ENCODE measurements around the gene CCL26. TPM values are rescaled to one million over a fixed set of nuclear protein-coding genes. Genes with fewer than 3 reads are reported as not detected.

The CCL26 gene
- total and polyA plus RNA-seq, 2 of the 13 experiments (the other 11 are each of a cell fraction or from before 2014, with no cell fraction given): 0.16 TPM; not detected in 1

GRCh38 chr7:75732016-75732521 is 39.9 kb downstream of the CCL26 start:
- ATAC-seq (no peak), DNase-seq (ENCODE audit: low spot score) (no peak), FAIRE-seq (no peak)
- H4K20me1 ChIP-seq (ENCODE audit: insufficient read depth, low read length): no peaks in the 10 kb centered on the region
- H3K4me2 ChIP-seq (ENCODE audit: low read depth, low read length): no peak overlapping the region
- intact Hi-C loops (cut with micrococcal nuclease; ENCODE audit: unreplicated experiment): no loop called here
- no peaks in the 10 kb centered on the region for H3K79me2 ChIP-seq (ENCODE audit: insufficient read depth, low read length)
- no peak overlapping the region for H3K27ac ChIP-seq (ENCODE audit: extremely low read length, insufficient read depth, low read length)
- BruUV-seq (replicated peaks): no TSS peak
- CTCF ChIA-PET (ENCODE audit: low intra/inter-chr PET ratio, low total read pairs): no interaction called here
- H3K4me3 ChIP-seq (replicated peaks in 1 of 3; ENCODE audit: insufficient read depth in 1 of 3, low read depth in 2 of 3, low read length in 3 of 3): no peak overlapping the region
- H3K9me3 ChIP-seq (ENCODE audit: low read length): no peaks in the 10 kb centered on the region
- TF ChIP-seq ZNF33B (CRISPR knock-in tag; IDR thresholded peaks at IDR 0.05) (no peak), ZNF768 (CRISPR knock-in tag; IDR thresholded peaks at IDR 0.05) (peak; percentile 70; the same call in 1 of the 2 replicates)
- POLR2A ChIA-PET: no interaction called here
- WGBS (ENCODE audit: low lambda C conversion rate): 83% methylated on average over 12 of the region's 12 CpGs
- no peaks in the 10 kb centered on the region for H3K36me3 ChIP-seq (replicated peaks in 1 of 2; ENCODE audit: control insufficient read depth in 1 of 2, insufficient read depth in 2 of 2, low read length in 2 of 2)
- in situ Hi-C loops (cut with HindIII; ENCODE audit: extremely low pct_ligation_motif_present, low pct_unique_long_range_greater_than_20kb): no loop called here
- H3K9ac ChIP-seq (ENCODE audit: insufficient read depth, low read depth, low read length): no peak overlapping the region
- H3K4me1 ChIP-seq (ENCODE audit: insufficient read depth, low read length): peaks cover 29% of the 10 kb centered on the region
- H2AFZ ChIP-seq (ENCODE audit: low read length): no peak overlapping the region
- no peaks in the 10 kb centered on the region for H3K27me3 ChIP-seq (ENCODE audit: control insufficient read depth in 1 of 2, insufficient read depth in 2 of 2, low read length in 2 of 2)

- CTCF ChIA-PET (ENCODE audit: low intra/inter-chr PET ratio, low total read pairs): no interaction called here
- H2AFZ ChIP-seq (ENCODE audit: low read length): no peak overlapping the region
- H3K4me3 ChIP-seq (replicated peaks in 1 of 3; ENCODE audit: insufficient read depth in 1 of 3, low read depth in 2 of 3, low read length in 3 of 3): no peak overlapping the region
- H3K4me1 ChIP-seq (ENCODE audit: insufficient read depth, low read length): peaks cover 30% of the 10 kb centered on the region
- ATAC-seq (no peak), FAIRE-seq (no peak), DNase-seq (ENCODE audit: low spot score) (no peak)
- POLR2A ChIA-PET: no interaction called here
- no peak overlapping the region for H3K27ac ChIP-seq (ENCODE audit: extremely low read length, insufficient read depth, low read length)
- H3K36me3 ChIP-seq (replicated peaks in 1 of 2; ENCODE audit: control insufficient read depth in 1 of 2, insufficient read depth in 2 of 2, low read length in 2 of 2): no peaks in the 10 kb centered on the region
- no peaks in the 10 kb centered on the region for H3K9me3 ChIP-seq (ENCODE audit: low read length)
- no peak overlapping the region for H3K4me2 ChIP-seq (ENCODE audit: low read depth, low read length)
- no peaks in the 10 kb centered on the region for H4K20me1 ChIP-seq (ENCODE audit: insufficient read depth, low read length)
- H3K27me3 ChIP-seq (ENCODE audit: control insufficient read depth in 1 of 2, insufficient read depth in 2 of 2, low read length in 2 of 2): no peaks in the 10 kb centered on the region
- no peak overlapping the region for H3K9ac ChIP-seq (ENCODE audit: insufficient read depth, low read depth, low read length)
- WGBS (ENCODE audit: low lambda C conversion rate): 75% methylated on average over 4 of the region's 4 CpGs
- no peaks in the 10 kb centered on the region for H3K79me2 ChIP-seq (ENCODE audit: insufficient read depth, low read length)
- no TSS peak for BruUV-seq (replicated peaks)
- intact Hi-C loops (cut with micrococcal nuclease; ENCODE audit: unreplicated experiment): no loop called here
- in situ Hi-C loops (cut with HindIII; ENCODE audit: extremely low pct_ligation_motif_present, low pct_unique_long_range_greater_than_20kb): no loop called here
- TF ChIP-seq LBX2 (CRISPR knock-in tag; IDR thresholded peaks at IDR 0.05; ENCODE audit: borderline replicate concordance) (no peak), CBX1 (IDR thresholded peaks at IDR 0.05; ENCODE audit: low read depth) (no peak), MXI1 (IDR thresholded peaks at IDR 0.05; ENCODE audit: borderline replicate concordance, low read depth, low read length) (no peak), ZNF781 (CRISPR knock-in tag; IDR thresholded peaks at IDR 0.05; ENCODE audit: borderline replicate concordance, not compliant biosample characterization) (no peak), ZKSCAN8 (CRISPR knock-in tag; IDR thresholded peaks at IDR 0.05; ENCODE audit: borderline replicate concordance) (no peak), HDAC2 (CRISPR knock-in tag; IDR thresholded peaks at IDR 0.05) (no peak)
- TF ChIP-seq, protein P1, sequence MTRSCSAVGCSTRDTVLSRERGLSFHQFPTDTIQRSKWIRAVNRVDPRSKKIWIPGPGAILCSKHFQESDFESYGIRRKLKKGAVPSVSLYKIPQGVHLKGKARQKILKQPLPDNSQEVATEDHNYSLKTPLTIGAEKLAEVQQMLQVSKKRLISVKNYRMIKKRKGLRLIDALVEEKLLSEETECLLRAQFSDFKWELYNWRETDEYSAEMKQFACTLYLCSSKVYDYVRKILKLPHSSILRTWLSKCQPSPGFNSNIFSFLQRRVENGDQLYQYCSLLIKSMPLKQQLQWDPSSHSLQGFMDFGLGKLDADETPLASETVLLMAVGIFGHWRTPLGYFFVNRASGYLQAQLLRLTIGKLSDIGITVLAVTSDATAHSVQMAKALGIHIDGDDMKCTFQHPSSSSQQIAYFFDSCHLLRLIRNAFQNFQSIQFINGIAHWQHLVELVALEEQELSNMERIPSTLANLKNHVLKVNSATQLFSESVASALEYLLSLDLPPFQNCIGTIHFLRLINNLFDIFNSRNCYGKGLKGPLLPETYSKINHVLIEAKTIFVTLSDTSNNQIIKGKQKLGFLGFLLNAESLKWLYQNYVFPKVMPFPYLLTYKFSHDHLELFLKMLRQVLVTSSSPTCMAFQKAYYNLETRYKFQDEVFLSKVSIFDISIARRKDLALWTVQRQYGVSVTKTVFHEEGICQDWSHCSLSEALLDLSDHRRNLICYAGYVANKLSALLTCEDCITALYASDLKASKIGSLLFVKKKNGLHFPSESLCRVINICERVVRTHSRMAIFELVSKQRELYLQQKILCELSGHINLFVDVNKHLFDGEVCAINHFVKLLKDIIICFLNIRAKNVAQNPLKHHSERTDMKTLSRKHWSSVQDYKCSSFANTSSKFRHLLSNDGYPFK (CRISPR knock-in tag; IDR thresholded peaks at IDR 0.05; ENCODE audit: borderline replicate concordance): no peak
These were observed 42.1 kb downstream of the CCL26 start for GRCh38 chr7:75729851-75730274.

Data from HepG2 (cell line).